GM10266 (cell line): ENCODE results near the gene METTL24.

ENCODE experiments used
- DNase-seq: peaks from one replicate; pipeline ENCODE4 v3.0.0; 2012; ENCODE audit errors: extremely low spot score
- CTCF ChIP-seq: IDR thresholded peaks from 2 replicates; pipeline ENCODE4 v1.5.1; 2012; ENCODE audit warnings: mild to moderate bottlenecking, low read depth; ENCODE audit not compliant: control insufficient read depth, insufficient read depth; ENCODE audit errors: missing control alignments

Gene METTL24

GRCh38 chr6:110195639-110196038 is 162.5 kb downstream of the METTL24 start:
- no peak for TF ChIP-seq CTCF

More at GRCh38 chr6:110195639-110196038, 162.5 kb downstream of the METTL24 start:
- DNase-seq = no peak
